Cardiac muscle cell (in vitro differentiated cells and primary cell): Measurements from ENCODE around the gene LRP8. TPM values are rescaled to one million over a fixed set of nuclear protein-coding genes. Genes with fewer than 3 reads are reported as not detected.

ENCODE experiments used
- DNase-seq, 2 donors: peaks; one replicate each; pipeline versions ENCODE4 v3.0.0 to v3.0.0-alpha.2; 2010 to 2017; ENCODE audit warnings: low read depth in 1 of 2, low spot score in 1 of 2
- H3K27ac ChIP-seq: fragments of 200-600 bp; sonication (generic); 2 replicates; pipeline ENCODE4 v1.5.1; 2016
- H3K27me3 ChIP-seq: fragments of 200-600 bp; sonication (generic); 2 replicates; pipeline ENCODE4 v1.6.0; 2016; ENCODE audit warnings: control low read depth
- H3K36me3 ChIP-seq: fragments of 200-600 bp; sonication (generic); 2 replicates; pipeline ENCODE4 v1.5.1; 2016; ENCODE audit warnings: control low read depth
- H3K4me1 ChIP-seq: fragments of 200-600 bp; sonication (generic); 2 replicates; pipeline ENCODE4 v1.8.1; 2017; ENCODE audit warnings: low read depth, mild to moderate bottlenecking, mixed run types
- H3K4me3 ChIP-seq: fragments of 200-600 bp; sonication (generic); 2 replicates; pipeline ENCODE4 v1.5.1; 2016; ENCODE audit warnings: mild to moderate bottlenecking
- H3K9me3 ChIP-seq: fragments of 200-600 bp; sonication (generic); 2 replicates; pipeline ENCODE4 v1.5.1; 2017; ENCODE audit warnings: low read depth, mild to moderate bottlenecking, control low read depth
- CTCF ChIP-seq: IDR thresholded peaks from 2 replicates; pipeline ENCODE4 v1.5.1; 2012; ENCODE audit warnings: low read depth, mild to moderate bottlenecking, low read length
- polyA plus RNA-seq: library from polyadenylated mRNA; unstranded; fragments of >200 nt; fragmentation: Nextera tagmentation; extraction: Ambion mirVana; gene quantifications from 2 replicates; pipeline ENCODE4 v1.2.1, GENCODE V29; 2016
- total RNA-seq: library from RNA; depleted of rRNA; stranded (reverse); fragments of >200 nt; gene quantifications from 2 replicates; pipeline ENCODE4 v1.2.3, GENCODE V29; 2016

The LRP8 gene
- total and polyA plus RNA-seq, 2 experiments from 2014 or later = 5.4 to 9.7 TPM

GRCh38 chr1:53373246-53373645, 45.4 kb upstream of the LRP8 start:
- Histone ChIP-seq H3K27ac (no peak overlapping the region), H3K36me3 (no peaks in the 10 kb centered on the region), H3K4me3 (no peak overlapping the region), H3K4me1 (peaks cover under 1% of the 10 kb centered on the region), H3K27me3 (peaks cover 75% of the 10 kb centered on the region), H3K9me3 (no peaks in the 10 kb centered on the region)
- DNase-seq = no peak
- no peak for TF ChIP-seq CTCF

- Histone ChIP-seq H3K4me1 (peaks cover 5% of the 10 kb centered on the region), H3K27me3 (peaks cover 76% of the 10 kb centered on the region), H3K9me3 (no peaks in the 10 kb centered on the region), H3K27ac (no peak overlapping the region), H3K4me3 (no peak overlapping the region), H3K36me3 (no peaks in the 10 kb centered on the region)
- TF ChIP-seq CTCF = no peak
- DNase-seq = no peak
Measured at GRCh38 chr1:53372501-53372951, 44.7 kb upstream of the LRP8 start.

- H3K27ac ChIP-seq = no peak overlapping the region
- H3K4me1 ChIP-seq = peaks cover 6% of the 10 kb centered on the region
- no peak for DNase-seq
- no peak overlapping the region for H3K4me3 ChIP-seq
- H3K9me3 ChIP-seq = no peaks in the 10 kb centered on the region
- H3K36me3 ChIP-seq = no peaks in the 10 kb centered on the region
- TF ChIP-seq CTCF = no peak
- H3K27me3 ChIP-seq = peaks cover 71% of the 10 kb centered on the region
Measured at GRCh38 chr1:53371851-53372250, 44.0 kb upstream of the LRP8 start.

GRCh38 chr1:53371121-53371666, 43.3 kb upstream of the LRP8 start:
- Histone ChIP-seq H3K4me3 (no peak overlapping the region), H3K4me1 (peaks cover 6% of the 10 kb centered on the region), H3K27me3 (peaks cover 64% of the 10 kb centered on the region), H3K27ac (no peak overlapping the region), H3K9me3 (no peaks in the 10 kb centered on the region), H3K36me3 (no peaks in the 10 kb centered on the region)
- no peak for TF ChIP-seq CTCF
- DNase-seq = no peak

GRCh38 chr1:53370369-53370961, 42.6 kb upstream of the LRP8 start:
- no peak for TF ChIP-seq CTCF
- no peak overlapping the region for H3K4me3 ChIP-seq
- no peaks in the 10 kb centered on the region for H3K9me3 ChIP-seq
- H3K27me3 ChIP-seq = peaks cover 60% of the 10 kb centered on the region
- DNase-seq = no peak
- no peaks in the 10 kb centered on the region for H3K36me3 ChIP-seq
- peaks cover 11% of the 10 kb centered on the region for H3K4me1 ChIP-seq
- no peak overlapping the region for H3K27ac ChIP-seq
